Duodenal mucosa (tissue), 2 donors: ENCODE measurements around the gene TOP2A.

Experiments used
- H3K27ac ChIP-seq: one replicate; pipeline ENCODE4 v1.7.0; 2013; ENCODE audit warnings: low read depth, low read length
- H3K27me3 ChIP-seq, 2 donors: one replicate each; pipeline ENCODE4 v1.7.0; 2013; ENCODE audit warnings: low read length in 2 of 2, control low read depth in 1 of 2; ENCODE audit not compliant: insufficient read depth in 2 of 2, control insufficient read depth in 1 of 2
- H3K36me3 ChIP-seq, 2 donors: one replicate each; pipeline ENCODE4 v1.7.0; 2013; ENCODE audit warnings: low read length in 2 of 2, control low read depth in 1 of 2; ENCODE audit not compliant: insufficient read depth in 2 of 2, control insufficient read depth in 1 of 2
- H3K4me1 ChIP-seq, 2 donors: one replicate each; pipeline ENCODE4 v1.7.0; 2013; ENCODE audit warnings: low read length in 2 of 2, control low read depth in 1 of 2; ENCODE audit not compliant: insufficient read depth in 2 of 2, control insufficient read depth in 1 of 2
- H3K4me3 ChIP-seq, 2 donors: one replicate each; pipeline ENCODE4 v1.7.0; 2013; ENCODE audit warnings: low read length in 2 of 2, low read depth in 1 of 2
- H3K9ac ChIP-seq, 2 donors: one replicate each; pipeline ENCODE4 v1.7.0; 2013; ENCODE audit warnings: low read length in 2 of 2, low read depth in 1 of 2
- H3K9me3 ChIP-seq, 2 donors: one replicate each; pipeline ENCODE4 v1.7.0; 2013; ENCODE audit warnings: low read length in 2 of 2, control low read depth in 1 of 2; ENCODE audit not compliant: control insufficient read depth in 1 of 2

The TOP2A gene

DNA sequence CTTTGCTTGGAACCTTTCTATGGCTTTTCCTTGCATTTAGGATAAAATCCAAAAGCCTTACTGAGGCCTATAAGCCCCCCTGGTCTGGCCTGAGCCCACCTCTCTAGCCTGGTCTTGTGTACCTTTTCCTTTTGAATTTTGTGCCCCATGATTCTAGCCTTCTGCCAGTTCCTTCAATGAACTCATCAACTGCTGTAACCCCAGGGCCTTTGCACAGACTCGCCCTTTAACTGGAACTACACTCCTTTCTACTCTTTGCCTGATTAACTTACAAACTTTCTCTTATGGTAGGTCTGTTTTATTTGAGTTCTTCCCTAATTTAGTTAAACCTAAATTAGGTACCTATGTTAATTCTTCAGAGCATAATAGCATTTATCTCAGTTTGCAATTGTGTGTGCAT, 77.4 kb downstream of the TOP2A start:
- H3K4me1 ChIP-seq = peaks cover 23 to 31% of the 10 kb centered on the region in 2 donors
- no peak overlapping the region for H3K4me3 ChIP-seq
- no peak overlapping the region for H3K27ac ChIP-seq
- no peaks in the 10 kb centered on the region for H3K36me3 ChIP-seq
- no peaks in the 10 kb centered on the region for H3K27me3 ChIP-seq
- H3K9ac ChIP-seq = no peak overlapping the region
- no peaks in the 10 kb centered on the region for H3K9me3 ChIP-seq

DNA sequence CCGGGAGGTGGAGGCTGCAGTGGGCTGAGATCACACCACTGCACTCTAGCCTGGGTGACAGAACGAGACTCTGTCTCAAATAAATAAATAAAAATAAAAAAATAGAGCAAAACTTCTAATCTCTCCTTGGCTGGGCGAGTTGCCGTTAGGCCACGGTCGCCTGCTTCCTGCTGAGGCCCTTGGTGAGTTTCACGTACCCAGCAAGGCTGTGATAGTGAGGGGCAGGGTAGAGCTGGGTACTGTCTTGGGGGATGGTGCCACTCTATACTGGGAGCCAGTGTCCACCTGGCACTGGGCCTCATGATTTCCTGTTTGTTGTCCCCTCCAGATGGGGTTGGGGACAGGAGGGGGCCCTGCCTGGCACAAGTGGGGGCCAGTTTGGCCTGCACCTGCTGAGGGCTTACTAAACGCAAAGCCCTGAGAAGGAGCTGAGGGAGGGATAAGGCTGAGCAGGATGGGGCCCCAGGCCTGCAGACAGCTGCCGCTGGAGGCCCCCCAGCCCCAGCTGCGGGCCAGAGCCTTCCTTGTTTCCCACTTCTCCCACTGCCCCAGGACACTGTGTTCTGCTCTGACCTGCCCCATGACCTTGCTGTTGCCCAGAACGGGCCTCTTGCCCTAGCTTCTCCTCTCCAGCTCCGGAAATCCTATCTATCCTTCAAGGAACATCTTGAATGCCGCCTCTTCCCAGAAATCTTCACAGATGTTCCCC, 78.6 kb downstream of the TOP2A start:
- H3K9ac ChIP-seq = no peak overlapping the region
- no peak overlapping the region for H3K27ac ChIP-seq
- no peaks in the 10 kb centered on the region for H3K27me3 ChIP-seq
- H3K4me3 ChIP-seq = no peak overlapping the region
- H3K36me3 ChIP-seq = no peaks in the 10 kb centered on the region
- H3K9me3 ChIP-seq = no peaks in the 10 kb centered on the region
- H3K4me1 ChIP-seq = peaks cover 26 to 30% of the 10 kb centered on the region in 2 donors
